Heart right ventricle (tissue), 16 donors: Measurements from ENCODE around the gene L3MBTL4. TPM values are rescaled to one million over a fixed set of nuclear protein-coding genes. Genes with fewer than 3 reads are reported as not detected.

ENCODE experiments used
- ATAC-seq, 8 donors: fragments of 200-7000 bp; cut with Tn5 transposase; one replicate each; pipeline ENCODE4 v1.9.1; 2020; ENCODE audit warnings: mild to moderate bottlenecking in 8 of 8, moderate library complexity in 8 of 8, moderate number of reproducible peaks in 1 of 8
- DNase-seq, 2 donors: peaks; one replicate each; pipeline ENCODE4 v3.0.0-alpha.2; 2020
- H3K27ac ChIP-seq, 10 donors: fragments of 200-600 bp; sonication (generic) in 2 of 10; one replicate each; pipeline versions ENCODE4 v1.5.0 to v1.8.0; 2020 to 2022; ENCODE audit warnings: mild to moderate bottlenecking in 3 of 10
- H3K27me3 ChIP-seq, 7 donors: fragments of 200-600 bp; one replicate each; pipeline ENCODE4 v1.8.0; 2021 to 2022; ENCODE audit warnings: mild to moderate bottlenecking in 2 of 7
- H3K36me3 ChIP-seq, 9 donors: fragments of 200-600 bp; sonication (generic) in 1 of 9; one replicate each; pipeline versions ENCODE4 v1.5.0 to v1.8.0; 2020 to 2022; ENCODE audit warnings: mild to moderate bottlenecking in 2 of 9
- H3K4me1 ChIP-seq, 9 donors: fragments of 200-600 bp; sonication (generic) in 1 of 9; one replicate each; pipeline versions ENCODE4 v1.5.0 to v1.8.0; 2020 to 2022; ENCODE audit warnings: mild to moderate bottlenecking in 4 of 9
- H3K4me3 ChIP-seq, 10 donors: fragments of 200-600 bp; sonication (generic) in 2 of 10; one replicate each; pipeline versions ENCODE4 v1.5.0 to v1.8.0; 2020 to 2022; ENCODE audit warnings: mild to moderate bottlenecking in 7 of 10, moderate library complexity in 2 of 10
- H3K9me3 ChIP-seq, 11 donors: fragments of 200-600 bp in 10 of 11; sonication (generic) in 2 of 11; one replicate each; pipeline versions ENCODE4 v1.5.0 to v1.8.0; 2013 to 2022; ENCODE audit warnings: mild to moderate bottlenecking in 2 of 11, control low read depth in 1 of 11, moderate library complexity in 1 of 11
- WGBS, 2 donors: extraction: QIAGEN DNeasy Blood & Tissue Kit; methylation state at CpG; one replicate each; pipeline ENCODE4 v1.1.7; 2013; ENCODE audit warnings: inconsistent platforms in 1 of 2; 5-methylcytosine and 5-hydroxymethylcytosine counted together
- intact Hi-C, 10 donors: fragments of 100-400 bp; cut with DNase I; formaldehyde crosslinking; loops; one replicate each; pipeline versions ENCODE4 v1.11.1 to v1.14.2; 2022
- polyA plus RNA-seq, 2 donors: library from polyadenylated mRNA; stranded (reverse); fragments of 200-250 nt; gene quantifications; one replicate each; pipeline ENCODE4 v1.2.3, GENCODE V29; 2013
- total RNA-seq, 10 donors: library from RNA; stranded (reverse); fragmentation: NEBNext Ultra II Directional in 3 of 10; extraction: Animal tissue kit (Norgen Biotek cat#: 25700) in 3 of 10; gene quantifications; one replicate each; pipeline versions ENCODE4 v1.2.1 to v1.2.4, GENCODE V29; 2021 to 2023
- TF ChIP-seq, protein P1 (sequence below), 9 donors: fragments of 200-600 bp; sonication (generic) in 2 of 9; IDR thresholded peaks; one replicate each; pipeline versions ENCODE4 v1.5.0 to v1.8.0; 2021 to 2022; ENCODE audit warnings: antibody characterized with exemption in 9 of 9, mild to moderate bottlenecking in 5 of 9, moderate library complexity in 1 of 9
- donor health status: Arrhythmogenic right ventricular cardiomyopathy.
- donor health status: ischemic (EF 13 %, LVEDD 7.1; RV severe dilation, severe dysfunction).
- donor health status: healthy with polysubstance abuse.
- donor health status: DM: no; HTN: yes; CAD: no.
- donor health status: DM: no; HTN: no; CAD: no.
- donor health status: ischemic (EF 25% LVEDD 6.9; RV normal size, moderate dysfunction).
- donor health status: ischemic (EF 25% LVEDD 5.7; RV mildly dilated, moderate dysfunction).
- donor health status: healthy.
- donor health status: DM: yes; HTN: yes; CAD: no.
- donor health status: Ischemic cardiomyopathy.
- donor health status: ischemic (EF 35%, LVEDD 5.7; RV mildly dilated, moderate dysfunction).
- donor health status: nonischemic (EF 11% LVEDD 7.7; RV severe dilation, severe dysfunction).
- donor health status: DM: yes; HTN: yes; CAD: no.
- donor health status: PGD.
- donor health status: ischemic (EF 29% LVEDD 5.4; RV normal size, mild dysfunction).
- donor health status: nonischemic (EF 23%, LVEDD 6.1; RV moderate dilation, normal function).

L3MBTL4 gene
- total and polyA plus RNA-seq, 12 donors, result 0.54 to 3.2 (median 1.3) TPM

DNA sequence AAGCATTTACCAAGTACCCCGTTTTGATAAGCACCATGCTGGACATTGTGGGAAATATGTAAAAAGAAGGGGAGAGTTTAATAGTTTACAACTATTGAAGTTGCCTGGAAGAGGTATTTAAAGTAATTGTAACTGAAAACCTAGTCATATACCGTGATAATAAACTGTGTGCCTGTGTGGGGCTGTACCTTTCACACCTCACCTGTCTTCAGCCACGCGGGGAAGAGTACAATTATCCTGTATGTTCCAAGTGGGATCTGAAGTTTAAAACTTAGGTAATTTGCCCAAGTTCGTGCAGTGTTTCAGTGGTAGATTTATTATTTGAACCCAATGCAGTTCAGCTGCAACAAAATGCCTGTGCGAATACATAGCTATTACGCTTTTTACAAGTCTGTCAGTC is 391.2 kb downstream of the L3MBTL4 start:
- no peaks in the 10 kb centered on the region for H3K27me3 ChIP-seq
- TF ChIP-seq, protein P1, sequence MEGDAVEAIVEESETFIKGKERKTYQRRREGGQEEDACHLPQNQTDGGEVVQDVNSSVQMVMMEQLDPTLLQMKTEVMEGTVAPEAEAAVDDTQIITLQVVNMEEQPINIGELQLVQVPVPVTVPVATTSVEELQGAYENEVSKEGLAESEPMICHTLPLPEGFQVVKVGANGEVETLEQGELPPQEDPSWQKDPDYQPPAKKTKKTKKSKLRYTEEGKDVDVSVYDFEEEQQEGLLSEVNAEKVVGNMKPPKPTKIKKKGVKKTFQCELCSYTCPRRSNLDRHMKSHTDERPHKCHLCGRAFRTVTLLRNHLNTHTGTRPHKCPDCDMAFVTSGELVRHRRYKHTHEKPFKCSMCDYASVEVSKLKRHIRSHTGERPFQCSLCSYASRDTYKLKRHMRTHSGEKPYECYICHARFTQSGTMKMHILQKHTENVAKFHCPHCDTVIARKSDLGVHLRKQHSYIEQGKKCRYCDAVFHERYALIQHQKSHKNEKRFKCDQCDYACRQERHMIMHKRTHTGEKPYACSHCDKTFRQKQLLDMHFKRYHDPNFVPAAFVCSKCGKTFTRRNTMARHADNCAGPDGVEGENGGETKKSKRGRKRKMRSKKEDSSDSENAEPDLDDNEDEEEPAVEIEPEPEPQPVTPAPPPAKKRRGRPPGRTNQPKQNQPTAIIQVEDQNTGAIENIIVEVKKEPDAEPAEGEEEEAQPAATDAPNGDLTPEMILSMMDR (IDR thresholded peaks at IDR 0.05), result no peak
- ATAC-seq (no peak), DNase-seq (no peak)
- no peaks in the 10 kb centered on the region for H3K36me3 ChIP-seq
- peaks cover 0 to 12% (median 3%) of the 10 kb centered on the region in 9 donors for H3K4me1 ChIP-seq
- WGBS, 2 donors, result 93 to 96% methylated on average over 7 of the region's 7 CpGs
- no peak overlapping the region for H3K4me3 ChIP-seq
- H3K9me3 ChIP-seq, result peaks cover 0 to 16% (median 0%) of the 10 kb centered on the region in 11 donors
- no peak overlapping the region for H3K27ac ChIP-seq
- intact Hi-C loops, result no loop called here

DNA sequence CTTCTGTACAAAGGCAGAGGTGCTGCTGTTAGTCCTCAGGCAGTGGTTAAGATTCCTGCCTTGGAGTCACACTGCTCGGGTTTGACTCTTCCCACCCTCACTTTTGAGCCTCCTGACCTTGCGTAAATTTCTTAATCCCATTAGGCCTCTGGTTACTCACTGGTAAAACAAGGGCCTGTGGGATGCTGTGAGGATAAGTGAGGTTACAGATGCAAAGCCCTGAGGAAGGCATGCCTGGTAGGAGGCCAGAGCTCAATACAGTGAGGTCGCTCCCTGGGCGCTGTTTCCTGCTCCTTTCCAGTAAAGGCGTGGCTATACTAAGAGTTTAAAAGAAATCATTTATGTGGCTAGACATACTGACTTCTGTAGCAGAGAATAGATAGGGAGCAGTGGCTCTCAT is 391.9 kb downstream of the L3MBTL4 start:
- intact Hi-C loops, result no loop called here
- Histone ChIP-seq H3K9me3 (peaks cover 0 to 9% (median 0%) of the 10 kb centered on the region in 11 donors), H3K4me1 (peaks cover 0 to 12% (median 3%) of the 10 kb centered on the region in 9 donors), H3K27ac (no peak overlapping the region), H3K4me3 (no peak overlapping the region), H3K27me3 (no peaks in the 10 kb centered on the region), H3K36me3 (no peaks in the 10 kb centered on the region)
- TF ChIP-seq, protein P1 (IDR thresholded peaks at IDR 0.05), result no peak
- ATAC-seq (no peak), DNase-seq (no peak)
- 68 to 72% methylated on average over 5 of the region's 5 CpGs for WGBS, 2 donors

DNA sequence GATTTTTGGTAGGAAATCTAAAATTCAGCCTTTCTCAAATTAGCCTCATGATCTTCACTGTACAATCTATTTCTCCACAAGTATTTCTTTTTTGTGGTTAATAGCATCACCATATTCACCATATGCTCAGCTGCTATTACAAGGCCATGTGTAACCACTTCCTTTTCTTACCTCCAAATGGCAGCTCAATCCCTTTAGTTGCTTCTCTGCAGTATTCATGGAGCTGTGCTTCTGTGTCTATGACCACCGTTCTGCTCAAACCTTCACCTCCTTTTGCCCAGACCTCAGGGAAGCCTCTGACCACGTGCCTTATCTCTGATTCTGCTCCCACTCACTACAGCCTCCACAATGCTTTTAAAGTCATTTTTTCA is 392.7 kb downstream of the L3MBTL4 start:
- 64 to 69% methylated on average over 2 of the region's 2 CpGs for WGBS, 2 donors
- ATAC-seq (no peak), DNase-seq (no peak)
- Histone ChIP-seq H3K9me3 (peaks cover 0 to under 1% (median 0%) of the 10 kb centered on the region in 11 donors), H3K27ac (no peak overlapping the region), H3K27me3 (no peaks in the 10 kb centered on the region), H3K36me3 (no peaks in the 10 kb centered on the region), H3K4me3 (no peak overlapping the region), H3K4me1 (peaks cover 0 to 12% (median 3%) of the 10 kb centered on the region in 9 donors)
- intact Hi-C loops, result no loop called here
- TF ChIP-seq, protein P1 (IDR thresholded peaks at IDR 0.05), result no peak

DNA sequence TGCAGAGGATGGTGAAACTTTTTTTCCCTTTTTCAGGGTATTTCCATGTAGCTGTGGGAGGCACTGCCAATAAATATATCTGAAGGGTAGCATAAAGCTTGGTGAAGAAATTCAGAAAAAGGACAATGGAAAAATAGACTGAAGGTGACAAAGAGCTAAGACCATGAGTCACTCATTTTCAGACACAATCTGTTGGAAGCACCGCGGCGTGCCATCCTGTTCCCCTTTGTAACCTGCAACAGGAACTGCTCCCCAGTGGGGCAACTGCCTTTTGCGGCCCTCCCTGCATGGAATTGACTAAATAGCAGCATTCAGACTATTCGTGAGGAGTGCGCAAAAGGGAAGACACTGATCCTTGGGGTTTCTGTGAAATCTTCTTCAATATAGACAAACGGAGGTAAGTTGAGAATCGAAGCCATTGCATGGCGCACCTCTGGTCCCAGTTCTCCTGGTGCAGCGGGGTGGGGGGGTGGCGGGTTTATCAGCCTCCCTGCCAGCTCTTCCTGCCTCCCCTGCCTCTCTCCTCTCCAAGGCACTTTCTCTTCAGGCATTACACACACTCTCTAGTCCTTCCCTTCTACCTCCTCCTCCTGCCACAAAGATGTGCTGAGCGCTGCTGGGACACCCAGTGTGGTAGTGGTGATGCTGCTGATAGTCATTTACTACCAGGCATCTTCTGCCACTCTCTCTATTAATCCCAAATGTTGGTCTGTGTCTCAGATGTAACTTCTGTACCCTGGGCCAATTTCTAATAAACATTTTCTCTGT is 393.2 kb downstream of the L3MBTL4 start:
- no peaks in the 10 kb centered on the region for H3K36me3 ChIP-seq
- TF ChIP-seq, protein P1 (IDR thresholded peaks at IDR 0.05), result no peak
- H3K4me1 ChIP-seq, result peaks cover 0 to 12% (median 3%) of the 10 kb centered on the region in 9 donors
- DNase-seq (no peak), ATAC-seq (no peak)
- H3K4me3 ChIP-seq, result no peak overlapping the region
- intact Hi-C loops, result no loop called here
- H3K9me3 ChIP-seq, result no peaks in the 10 kb centered on the region
- 87 to 90% methylated on average over 12 of the region's 12 CpGs for WGBS, 2 donors
- no peak overlapping the region for H3K27ac ChIP-seq
- H3K27me3 ChIP-seq, result no peaks in the 10 kb centered on the region
